Skeletal muscle tissue (tissue), 4 donors: ENCODE data around the gene ATP10A. TPM values are rescaled to one million over a fixed set of nuclear protein-coding genes. Genes with fewer than 3 reads are reported as not detected.

Experiments
- H3K27ac ChIP-seq: one replicate; pipeline ENCODE4 v1.7.0; 2013; ENCODE audit warnings: mild to moderate bottlenecking, low read depth, low read length, inconsistent platforms
- H3K27me3 ChIP-seq, 3 donors: one replicate each; pipeline ENCODE4 v1.7.0; 2013; ENCODE audit warnings: low read length in 3 of 3; ENCODE audit not compliant: control insufficient read depth in 3 of 3, insufficient read depth in 3 of 3
- H3K36me3 ChIP-seq, 3 donors: one replicate each; pipeline ENCODE4 v1.7.0; 2013; ENCODE audit warnings: low read length in 3 of 3; ENCODE audit not compliant: control insufficient read depth in 3 of 3, insufficient read depth in 3 of 3
- H3K4me1 ChIP-seq, 3 donors: one replicate each; pipeline ENCODE4 v1.7.0; 2013; ENCODE audit warnings: low read length in 3 of 3, mild to moderate bottlenecking in 3 of 3; ENCODE audit not compliant: control insufficient read depth in 3 of 3, insufficient read depth in 3 of 3
- H3K4me3 ChIP-seq, 3 donors: one replicate each; pipeline ENCODE4 v1.7.0; 2013; ENCODE audit warnings: low read length in 3 of 3
- H3K9ac ChIP-seq, 3 donors: one replicate each; pipeline ENCODE4 v1.7.0; 2013; ENCODE audit warnings: low read length in 3 of 3, mild to moderate bottlenecking in 3 of 3, moderate library complexity in 2 of 3, low read depth in 1 of 3
- H3K9me3 ChIP-seq, 3 donors: one replicate each; pipeline ENCODE4 v1.7.0; 2013; ENCODE audit warnings: low read length in 3 of 3; ENCODE audit not compliant: control insufficient read depth in 3 of 3
- total RNA-seq: library from RNA; depleted of rRNA; stranded (reverse); fragments of >200 nt; gene quantifications from one replicate; pipeline ENCODE4 v1.2.3, GENCODE V29; 2014
- donor health status: Osteomylitis.

Gene ATP10A
- total RNA-seq, 1 donor from 2014 or later, result 7.8 TPM

- peak overlapping the region in 2 of 3 donors; percentile 12 to 30 for H3K9ac ChIP-seq
- H3K4me1 ChIP-seq, result peaks cover 7 to 22% (median 21%) of the 10 kb centered on the region in 3 donors
- no peaks in the 10 kb centered on the region for H3K36me3 ChIP-seq
- H3K4me3 ChIP-seq, result no peak overlapping the region
- H3K27me3 ChIP-seq, result no peaks in the 10 kb centered on the region
- peak overlapping the region; percentile 56 for H3K27ac ChIP-seq
- H3K9me3 ChIP-seq, result no peaks in the 10 kb centered on the region
Measured at GRCh38 chr15:25790000-25790660, 73.0 kb downstream of the ATP10A start.

- H3K36me3 ChIP-seq, result no peaks in the 10 kb centered on the region
- peaks cover 7 to 23% (median 21%) of the 10 kb centered on the region in 3 donors for H3K4me1 ChIP-seq
- peak overlapping the region; percentile 56 for H3K27ac ChIP-seq
- H3K4me3 ChIP-seq, result peak overlapping the region in 1 of 3 donors; percentile 5
- H3K27me3 ChIP-seq, result no peaks in the 10 kb centered on the region
- no peaks in the 10 kb centered on the region for H3K9me3 ChIP-seq
- peak overlapping the region in 2 of 3 donors; percentile 12 to 30 for H3K9ac ChIP-seq
Measured at GRCh38 chr15:25789616-25789999, 73.5 kb downstream of the ATP10A start.

GRCh38 chr15:25789211-25789610 lies 73.9 kb downstream of the ATP10A start:
- H3K4me1 ChIP-seq, result peaks cover 7 to 23% (median 21%) of the 10 kb centered on the region in 3 donors
- H3K36me3 ChIP-seq, result no peaks in the 10 kb centered on the region
- no peak overlapping the region for H3K9ac ChIP-seq
- no peaks in the 10 kb centered on the region for H3K27me3 ChIP-seq
- H3K4me3 ChIP-seq, result no peak overlapping the region
- H3K27ac ChIP-seq, result peak overlapping the region; percentile 56
- no peaks in the 10 kb centered on the region for H3K9me3 ChIP-seq

GRCh38 chr15:25787855-25788520 lies 75.1 kb downstream of the ATP10A start:
- Histone ChIP-seq H3K27ac (peak overlapping the region; percentile 19), H3K36me3 (no peaks in the 10 kb centered on the region), H3K4me3 (peak overlapping the region in 1 of 3 donors; percentile 22), H3K9me3 (no peaks in the 10 kb centered on the region), H3K4me1 (peaks cover 7 to 23% (median 22%) of the 10 kb centered on the region in 3 donors), H3K27me3 (no peaks in the 10 kb centered on the region), H3K9ac (no peak overlapping the region)

- Histone ChIP-seq H3K27me3 (no peaks in the 10 kb centered on the region), H3K27ac (no peak overlapping the region), H3K9me3 (no peaks in the 10 kb centered on the region), H3K4me1 (peaks cover 7 to 23% (median 22%) of the 10 kb centered on the region in 3 donors), H3K4me3 (no peak overlapping the region), H3K36me3 (no peaks in the 10 kb centered on the region), H3K9ac (no peak overlapping the region)
Measured at GRCh38 chr15:25787381-25787780, 75.7 kb downstream of the ATP10A start.

GRCh38 chr15:25786040-25786439 lies 77.1 kb downstream of the ATP10A start:
- Histone ChIP-seq H3K27ac (no peak overlapping the region), H3K27me3 (no peaks in the 10 kb centered on the region), H3K9me3 (no peaks in the 10 kb centered on the region), H3K9ac (peak overlapping the region in 1 of 3 donors; percentile 33), H3K36me3 (no peaks in the 10 kb centered on the region), H3K4me3 (no peak overlapping the region), H3K4me1 (peaks cover 7 to 23% (median 22%) of the 10 kb centered on the region in 3 donors)

GRCh38 chr15:25785641-25786025 lies 77.5 kb downstream of the ATP10A start:
- Histone ChIP-seq H3K27ac (no peak overlapping the region), H3K9ac (peak overlapping the region in 1 of 3 donors; percentile 33), H3K9me3 (no peaks in the 10 kb centered on the region), H3K4me3 (no peak overlapping the region), H3K27me3 (no peaks in the 10 kb centered on the region), H3K36me3 (no peaks in the 10 kb centered on the region), H3K4me1 (peaks cover 7 to 23% (median 22%) of the 10 kb centered on the region in 3 donors)

- H3K27ac ChIP-seq, result no peak overlapping the region
- H3K4me3 ChIP-seq, result no peak overlapping the region
- H3K4me1 ChIP-seq, result peaks cover 7 to 23% (median 22%) of the 10 kb centered on the region in 3 donors
- H3K36me3 ChIP-seq, result no peaks in the 10 kb centered on the region
- H3K9ac ChIP-seq, result no peak overlapping the region
- H3K9me3 ChIP-seq, result no peaks in the 10 kb centered on the region
- H3K27me3 ChIP-seq, result no peaks in the 10 kb centered on the region
Measured at GRCh38 chr15:25784876-25785640, 78.1 kb downstream of the ATP10A start.

GRCh38 chr15:25783607-25784540 lies 79.3 kb downstream of the ATP10A start:
- H3K27me3 ChIP-seq, result no peaks in the 10 kb centered on the region
- no peak overlapping the region for H3K4me3 ChIP-seq
- H3K27ac ChIP-seq, result no peak overlapping the region
- H3K9me3 ChIP-seq, result no peaks in the 10 kb centered on the region
- no peaks in the 10 kb centered on the region for H3K36me3 ChIP-seq
- H3K4me1 ChIP-seq, result peaks cover 7 to 19% (median 19%) of the 10 kb centered on the region in 3 donors
- no peak overlapping the region for H3K9ac ChIP-seq
